ENCODE data around the gene MORF4L1. TPM values are rescaled to one million over a fixed set of nuclear protein-coding genes. Genes with fewer than 3 reads are reported as not detected.

MORF4L1 gene
- total and polyA plus RNA-seq, 10 of the 15 experiments (the other 5 are each of a cell fraction or from before 2014, with no cell fraction given), result 113 to 636 (median 229) TPM

GRCh38 chr15:78912316-78912715, 39.6 kb downstream of the MORF4L1 start:
- in situ Hi-C loops (cut with MboI), result loop anchor here (5.0 kb wide), 1 partner anchor 270 kb away; no protein-coding TSS in a partner anchor
- Histone ChIP-seq H3K4me2 (ENCODE audit: control insufficient read depth, insufficient read depth) (no peak overlapping the region), H3K9me3 (replicated peaks; ENCODE audit: control insufficient read depth, insufficient read depth, low read length) (no peaks in the 10 kb centered on the region), H3K4me1 (ENCODE audit: control insufficient read depth, insufficient read depth, low read length) (peaks cover 10% of the 10 kb centered on the region; the same call in 1 of the 2 replicates), H3K27me3 (replicated peaks in 1 of 2; ENCODE audit: control insufficient read depth in 2 of 2, insufficient read depth in 2 of 2, low read length in 1 of 2) (no peaks in the 10 kb centered on the region), H2AFZ (ENCODE audit: control insufficient read depth, low read depth, low read length) (no peak overlapping the region), H3K4me3 (no peak overlapping the region), H4K20me1 (ENCODE audit: control insufficient read depth, insufficient read depth) (no peaks in the 10 kb centered on the region), H3K36me3 (ENCODE audit: control insufficient read depth in 2 of 2, insufficient read depth in 2 of 2, low read length in 1 of 2) (peaks cover 5 to 16% of the 10 kb centered on the region in 2 experiments), H3K79me2 (ENCODE audit: control insufficient read depth, insufficient read depth, low read length) (no peaks in the 10 kb centered on the region), H3K9ac (ENCODE audit: control insufficient read depth, insufficient read depth, low read length) (no peak overlapping the region), H3K27ac (ENCODE audit: control insufficient read depth, insufficient read depth) (no peak overlapping the region)
- ChIA-PET RAD21 (ENCODE audit: unreplicated experiment) (interaction anchor here (2.8 to 3.7 kb wide), 2 partner anchors 67 to 273 kb away, joined by 9 to 19 read pairs; no protein-coding TSS in a partner anchor), CTCF (interaction anchor here (0.8 to 10.8 kb wide), 8 partner anchors 8 to 270 kb away, joined by 3 to 117 read pairs (median 4); no protein-coding TSS in a partner anchor), POLR2A (no interaction called here), SMC1A (ENCODE audit: uncharacterized antibody, unreplicated experiment) (interaction anchor here (0.8 to 10.3 kb wide), 3 partner anchors 9 to 116 kb away, joined by 3 to 91 read pairs (median 3); no protein-coding TSS in a partner anchor)
- BruUV-seq (replicated peaks), result no TSS peak
- intact Hi-C loops (cut with micrococcal nuclease; ENCODE audit: unreplicated experiment), result loop anchor here (5.0 kb wide), 1 partner anchor 115 kb away; no protein-coding TSS in a partner anchor
- no peak for FAIRE-seq
- ATAC-seq, result no peak
- no peak for DNase-seq (ENCODE audit: low read depth, low spot score)
- WGBS (ENCODE audit: insufficient coverage, insufficient replicate concordance, low lambda C conversion rate, missing lambda C conversion rate), result 100% methylated on average over 2 of the region's 2 CpGs
- no peak for TF ChIP-seq CTCF (IDR thresholded peaks at IDR 0.05 in 2 of 3, conservative IDR thresholded peaks at IDR 0.05 in 1 of 3; ENCODE audit: control insufficient read depth in 2 of 3, extremely low read depth in 1 of 3, insufficient read depth in 1 of 3, low read depth in 3 of 3, low read length in 3 of 3)
- no peak for TF ChIP-seq NR2C1 (IDR thresholded peaks at IDR 0.05)
- no peak for TF ChIP-seq CHD1 (IDR thresholded peaks at IDR 0.05; ENCODE audit: low read depth, low read length)
- TF ChIP-seq IRF5 (IDR thresholded peaks at IDR 0.05; ENCODE audit: borderline replicate concordance), result no peak
- TF ChIP-seq SPI1 (IDR thresholded peaks at IDR 0.05; ENCODE audit: borderline replicate concordance, insufficient read depth, low read depth, low read length), result no peak
- no peak for TF ChIP-seq ZSCAN29 (IDR thresholded peaks at IDR 0.05)
- TF ChIP-seq SREBF2 (IDR thresholded peaks at IDR 0.05; ENCODE audit: low read length), result no peak
- TF ChIP-seq ZNF24 (IDR thresholded peaks at IDR 0.05), result no peak
- no peak for TF ChIP-seq PML (IDR thresholded peaks at IDR 0.05; ENCODE audit: low read length)
- TF ChIP-seq MLLT1 (IDR thresholded peaks at IDR 0.05), result no peak
- no peak for TF ChIP-seq ZBTB4 (CRISPR knock-in tag; IDR thresholded peaks at IDR 0.05)
- TF ChIP-seq CBX5 (IDR thresholded peaks at IDR 0.05; ENCODE audit: low read depth), result no peak
- TF ChIP-seq MAX (IDR thresholded peaks at IDR 0.05; ENCODE audit: low read depth, low read length), result no peak
- no peak for TF ChIP-seq IRF3 (IDR thresholded peaks at IDR 0.05)

Data from GM12878 (cell line).